ENCODE data around the gene GGT7. TPM values are rescaled to one million over a fixed set of nuclear protein-coding genes. Genes with fewer than 3 reads are reported as not detected.
A peak's percentile ranks its signal among the peaks of the same experiment; 100 is the strongest.

The GGT7 gene
- total RNA-seq, 1 donor from 2014 or later = 14.8 TPM

DNA sequence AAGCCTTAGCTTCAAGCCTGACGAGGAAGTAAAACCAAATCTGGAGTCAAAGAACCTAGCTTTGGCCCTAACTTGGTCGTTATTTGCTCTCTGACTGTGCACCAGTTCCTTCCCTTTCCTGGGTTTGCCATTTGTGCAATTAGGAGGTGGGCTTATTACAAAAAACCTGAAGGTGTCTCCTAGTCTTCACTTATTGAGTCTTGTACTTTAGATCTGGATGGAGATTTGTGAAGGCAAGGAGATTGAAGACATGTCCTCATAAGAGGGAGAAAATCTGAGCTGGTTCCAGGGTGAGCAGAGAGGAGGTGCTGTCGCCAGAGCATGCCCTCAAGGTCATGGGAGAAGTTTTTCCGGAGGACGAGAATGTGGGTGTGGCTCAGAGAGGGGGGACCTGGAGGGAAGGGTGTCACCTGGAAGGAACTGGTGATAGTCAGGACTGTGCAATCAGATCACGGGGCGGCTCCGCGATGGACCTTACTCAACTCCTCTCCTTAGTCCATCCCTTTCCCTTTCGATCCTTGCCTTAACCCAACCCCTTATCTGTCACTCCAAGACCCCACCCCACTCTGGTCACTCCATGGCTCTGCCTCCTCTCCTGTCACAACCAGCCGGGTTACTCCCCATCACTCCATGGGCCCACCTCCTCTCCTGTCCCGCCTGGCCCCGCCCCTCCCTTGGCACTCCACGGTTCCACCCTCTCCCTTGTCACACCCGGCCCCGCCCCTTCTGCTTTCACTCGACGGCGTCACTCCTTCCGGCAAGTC lies 3.2 kb upstream of the GGT7 start:
- Mint-ChIP-seq H3K4me1 (peaks cover 66% of the 10 kb centered on the region), H3K36me3 (ENCODE audit: low read depth) (peaks cover 5% of the 10 kb centered on the region), H3K27ac (peak overlapping the region; percentile 89), H3K27me3 (no peaks in the 10 kb centered on the region), H3K9me3 (no peaks in the 10 kb centered on the region), H3K4me3 (peak overlapping the region; percentile 96)
- no peak for DNase-seq
- intact Hi-C loops (cut with micrococcal nuclease) = loop anchor here (1.0 to 5.0 kb wide), 6 partner anchors 15 to 884 kb away; partner anchors contain the start of genes EDEM2, GSS, MYH7B and RALY

DNA sequence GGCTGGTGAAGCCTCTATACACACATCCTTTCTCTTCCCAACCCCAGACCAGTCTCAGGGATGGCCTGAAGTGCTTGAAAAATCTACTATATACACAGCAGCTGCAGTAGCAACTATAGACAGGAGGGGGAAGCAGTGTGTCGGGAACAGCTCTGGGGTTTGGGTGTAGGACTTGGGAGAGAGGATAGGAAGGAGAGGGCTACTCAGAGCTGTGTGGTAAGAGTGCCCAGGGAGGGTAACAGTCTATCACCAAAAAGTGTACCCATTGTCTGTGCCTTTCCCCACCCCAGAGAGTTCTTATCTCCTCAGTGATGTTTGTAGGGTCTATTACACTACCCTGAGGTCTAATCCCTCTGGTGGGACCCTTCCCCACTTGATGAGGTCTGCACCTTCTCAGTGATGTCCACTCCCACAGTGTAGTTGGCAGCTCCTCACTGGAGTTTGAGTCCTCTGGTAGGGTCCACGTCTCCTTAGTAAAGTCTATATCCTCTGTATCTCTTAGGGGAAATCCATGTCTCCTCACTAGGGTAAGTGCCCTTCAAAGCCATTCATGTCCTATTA lies 1.5 kb upstream of the GGT7 start:
- no peaks in the 10 kb centered on the region for H3K27me3 Mint-ChIP-seq
- H3K36me3 Mint-ChIP-seq (ENCODE audit: low read depth) = peaks cover 5% of the 10 kb centered on the region
- intact Hi-C loops (cut with micrococcal nuclease) = loop anchor here (1.0 to 5.0 kb wide), 5 partner anchors 86 to 403 kb away; partner anchors contain the start of genes EDEM2 and MMP24OS
- H3K4me1 Mint-ChIP-seq = peaks cover 66% of the 10 kb centered on the region
- no peaks in the 10 kb centered on the region for H3K9me3 Mint-ChIP-seq
- peak; percentile 90 for DNase-seq
- peak overlapping the region; percentile 96 for H3K4me3 Mint-ChIP-seq
- peak overlapping the region; percentile 89 for H3K27ac Mint-ChIP-seq

DNA sequence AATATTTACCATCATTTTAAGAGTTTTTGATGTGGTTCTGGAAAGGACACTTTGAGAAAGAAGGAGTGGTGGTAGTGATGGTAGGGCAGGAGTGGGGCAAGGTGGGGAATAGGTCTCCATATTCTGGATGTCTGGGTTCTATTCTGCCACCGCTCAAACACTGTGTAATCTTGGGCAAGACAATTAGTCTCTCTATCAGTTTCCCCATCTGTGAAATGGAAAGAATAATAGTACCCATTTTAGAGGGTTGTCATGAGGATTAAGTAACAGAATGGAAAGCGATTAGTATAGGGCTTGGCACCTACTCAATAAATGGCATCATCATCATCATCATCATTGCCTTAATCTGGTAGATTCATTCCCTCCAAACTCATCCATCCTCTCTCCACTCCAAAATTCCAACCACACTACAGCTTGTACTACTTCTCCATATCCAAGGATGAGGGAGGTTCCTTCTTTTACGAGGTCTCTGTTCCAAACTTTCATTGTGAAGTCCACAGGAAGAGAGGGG lies 982 bp upstream of the GGT7 start:
- no peaks in the 10 kb centered on the region for H3K9me3 Mint-ChIP-seq

GRCh38 chr20:34871966-34872621 lies 562 bp downstream of the GGT7 start:
- no peak for DNase-seq
- Mint-ChIP-seq H3K4me3 (peak overlapping the region; percentile 94), H3K27ac (peak overlapping the region; percentile 81), H3K27me3 (no peaks in the 10 kb centered on the region), H3K4me1 (peaks cover 56% of the 10 kb centered on the region), H3K36me3 (ENCODE audit: low read depth) (peaks cover 4% of the 10 kb centered on the region), H3K9me3 (no peaks in the 10 kb centered on the region)
- intact Hi-C loops (cut with micrococcal nuclease) = loop anchor here (1.0 to 5.0 kb wide), 4 partner anchors 47 to 405 kb away; partner anchors contain the start of genes MMP24OS, NCOA6 and TRPC4AP

More for the DNA sequence above, 982 bp upstream of the GGT7 start:
- Mint-ChIP-seq H3K27me3 (no peaks in the 10 kb centered on the region), H3K4me3 (peak overlapping the region; percentile 94), H3K27ac (peak overlapping the region; percentile 78), H3K4me1 (peaks cover 65% of the 10 kb centered on the region), H3K36me3 (ENCODE audit: low read depth) (peaks cover 4% of the 10 kb centered on the region)
- intact Hi-C loops (cut with micrococcal nuclease) = loop anchor here (1.0 to 5.0 kb wide), 6 partner anchors 87 to 404 kb away; partner anchors contain the start of genes EDEM2, MMP24OS and TRPC4AP
- DNase-seq = no peak

DNA sequence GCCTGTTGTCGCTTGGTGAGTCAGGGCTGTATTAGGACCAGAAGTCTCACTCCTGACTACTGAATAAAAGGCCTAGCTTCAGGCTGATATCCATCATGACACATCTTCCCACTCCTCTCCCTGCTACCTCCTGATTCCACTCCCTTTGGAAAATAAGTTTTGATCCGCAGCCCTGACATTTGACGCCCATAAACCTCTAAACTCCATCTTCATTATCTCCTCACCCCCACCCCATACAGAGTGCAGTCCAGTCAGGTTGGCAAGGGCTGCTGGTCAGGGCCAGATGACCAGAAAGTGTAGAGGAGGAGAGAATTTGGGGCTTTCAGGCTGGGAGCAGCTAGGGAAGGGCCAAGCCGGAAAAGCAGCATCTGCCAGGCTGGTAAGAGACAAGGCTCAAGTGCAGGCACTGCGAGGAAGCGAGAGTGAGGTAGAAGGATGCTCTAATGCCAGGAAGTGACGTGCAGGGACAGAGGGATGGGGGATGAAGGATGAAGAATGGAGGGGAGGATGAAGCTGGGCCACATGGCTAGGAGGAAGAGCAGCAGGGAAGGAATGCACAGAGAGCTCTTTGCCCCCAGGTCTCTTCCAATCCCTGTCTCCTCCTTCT lies 1.2 kb downstream of the GGT7 start:
- H3K9me3 Mint-ChIP-seq = no peaks in the 10 kb centered on the region
- peaks cover 51% of the 10 kb centered on the region for H3K4me1 Mint-ChIP-seq
- H3K27ac Mint-ChIP-seq = peak overlapping the region; percentile 74
- no peak for DNase-seq
- no peaks in the 10 kb centered on the region for H3K27me3 Mint-ChIP-seq
- peaks cover 5% of the 10 kb centered on the region for H3K36me3 Mint-ChIP-seq (ENCODE audit: low read depth)
- H3K4me3 Mint-ChIP-seq = peak overlapping the region; percentile 94
- intact Hi-C loops (cut with micrococcal nuclease) = loop anchor here (5.0 kb wide), 2 partner anchors 131 to 406 kb away; partner anchors contain the start of gene MMP24OS

DNA sequence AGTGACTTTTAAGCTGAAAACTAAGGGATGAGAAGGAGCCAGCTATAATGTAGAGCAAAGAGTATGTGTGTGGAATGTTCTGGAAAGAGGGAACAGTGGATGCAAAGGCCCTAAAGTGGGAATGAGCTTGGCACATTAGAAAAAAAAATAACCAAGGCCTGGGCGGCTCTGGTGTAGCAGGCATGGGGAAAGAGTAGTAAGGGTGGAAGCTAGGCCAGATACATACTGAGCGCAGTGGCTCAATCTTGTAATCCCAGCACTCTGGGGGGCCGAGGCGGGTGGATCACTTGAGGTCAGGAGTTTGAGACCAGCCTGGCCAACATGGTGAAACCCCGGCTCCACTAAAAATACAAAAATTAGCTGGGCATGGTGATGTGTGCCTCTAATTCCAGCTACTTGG lies 8.4 kb downstream of the GGT7 start:
- H3K9me3 Mint-ChIP-seq = no peaks in the 10 kb centered on the region
- H3K27ac Mint-ChIP-seq = peak overlapping the region; percentile 1
- no peak overlapping the region for H3K4me3 Mint-ChIP-seq
- H3K36me3 Mint-ChIP-seq (ENCODE audit: low read depth) = peaks cover 4% of the 10 kb centered on the region
- H3K4me1 Mint-ChIP-seq = peaks cover 4% of the 10 kb centered on the region
- no peaks in the 10 kb centered on the region for H3K27me3 Mint-ChIP-seq
- DNase-seq = no peak
- intact Hi-C loops (cut with micrococcal nuclease) = no loop called here

DNA sequence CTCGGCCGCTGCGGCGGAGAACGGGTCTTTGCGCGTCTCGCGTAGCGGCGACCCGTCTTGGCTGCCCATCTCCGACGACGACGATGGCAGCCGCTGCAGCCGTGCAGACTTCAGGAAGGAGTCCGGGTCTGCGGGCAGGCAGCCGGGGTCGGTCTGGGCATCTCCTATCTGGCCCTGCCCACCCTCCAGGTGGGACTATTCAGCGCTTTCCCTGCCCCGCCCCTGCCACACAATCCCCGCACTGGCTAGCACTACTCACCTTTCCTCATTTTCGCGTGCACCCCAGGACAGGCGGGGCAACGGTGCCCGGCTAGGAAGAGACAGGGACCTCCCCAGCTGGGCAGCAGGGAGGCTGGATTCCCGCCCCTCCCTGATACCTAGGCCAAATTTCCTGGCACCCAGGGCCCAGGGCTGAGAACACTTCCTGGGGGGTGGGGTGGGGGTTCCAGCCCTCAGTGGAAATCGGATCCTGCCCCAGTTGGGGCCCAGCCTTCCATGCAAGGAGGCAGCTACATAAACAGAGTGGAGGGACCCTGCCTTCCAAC lies 9.2 kb downstream of the GGT7 start:
- intact Hi-C loops (cut with micrococcal nuclease) = no loop called here
- DNase-seq = no peak
- H3K36me3 Mint-ChIP-seq (ENCODE audit: low read depth) = peaks cover 6% of the 10 kb centered on the region
- H3K27me3 Mint-ChIP-seq = no peaks in the 10 kb centered on the region
- no peak overlapping the region for H3K4me3 Mint-ChIP-seq
- no peaks in the 10 kb centered on the region for H3K9me3 Mint-ChIP-seq
- H3K27ac Mint-ChIP-seq = no peak overlapping the region
- H3K4me1 Mint-ChIP-seq = peaks cover 4% of the 10 kb centered on the region

DNA sequence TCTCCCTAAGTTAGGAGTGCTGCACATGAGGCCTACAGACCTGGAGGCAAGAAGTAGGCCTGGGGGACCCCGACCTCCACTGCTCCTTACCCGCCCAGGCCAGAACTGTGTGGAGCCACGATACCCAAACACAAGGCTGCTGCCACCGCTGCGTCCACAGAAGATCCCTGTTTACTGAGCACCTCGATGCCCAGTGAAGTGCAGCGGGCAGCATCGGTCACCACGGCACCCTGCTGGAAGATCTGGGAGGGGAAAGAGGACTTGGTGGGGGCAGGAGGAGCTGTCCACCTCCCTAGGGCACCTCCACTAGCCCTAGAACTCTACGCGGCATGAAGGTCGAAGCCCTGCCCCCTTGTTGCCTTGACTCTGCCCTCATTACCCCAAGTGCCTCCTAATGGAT lies 9.9 kb downstream of the GGT7 start:
- Mint-ChIP-seq H3K27me3 (no peaks in the 10 kb centered on the region), H3K36me3 (ENCODE audit: low read depth) (peaks cover 9% of the 10 kb centered on the region)

DNA sequence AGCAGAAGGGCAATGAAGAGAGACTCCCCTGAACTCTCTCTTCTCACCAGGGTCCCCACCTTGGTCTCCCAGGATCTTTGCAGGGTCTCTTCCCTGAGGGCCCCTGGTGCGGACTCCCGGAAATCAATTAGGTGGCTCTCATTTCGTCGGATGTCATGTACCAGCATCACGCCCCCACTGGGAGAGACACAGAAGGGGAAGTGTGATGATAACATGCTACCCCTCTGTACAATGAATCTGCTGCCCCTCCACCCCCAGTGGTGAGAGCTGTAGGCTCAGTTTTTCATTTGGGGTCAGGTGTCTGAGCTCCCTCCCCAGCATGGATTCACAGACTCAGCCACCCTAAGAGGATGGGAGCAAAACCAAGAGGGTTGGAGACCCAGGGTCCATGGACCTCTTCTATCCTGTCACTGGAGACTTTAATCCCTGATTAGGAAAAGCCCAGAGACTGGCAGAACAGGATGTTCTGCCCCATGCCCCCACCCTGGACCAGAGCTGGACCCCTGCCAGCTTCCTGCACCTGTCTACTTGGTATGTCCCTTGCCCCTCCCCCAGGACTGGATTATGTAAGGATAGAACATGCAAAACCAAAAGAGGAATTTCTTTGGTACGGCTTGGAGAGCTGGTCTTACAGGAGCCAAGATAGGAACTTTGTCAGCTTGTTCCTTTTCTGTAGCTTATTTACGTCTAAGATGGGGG lies 11.1 kb downstream of the GGT7 start:
- intact Hi-C loops (cut with micrococcal nuclease) = no loop called here
- Mint-ChIP-seq H3K27me3 (no peaks in the 10 kb centered on the region), H3K4me3 (no peak overlapping the region), H3K9me3 (no peaks in the 10 kb centered on the region), H3K27ac (no peak overlapping the region), H3K36me3 (ENCODE audit: low read depth) (peaks cover 8% of the 10 kb centered on the region), H3K4me1 (peaks cover 4% of the 10 kb centered on the region)
- DNase-seq = no peak

More for the DNA sequence above, 9.9 kb downstream of the GGT7 start:
- intact Hi-C loops (cut with micrococcal nuclease) = no loop called here
- DNase-seq = no peak
- no peak overlapping the region for H3K27ac Mint-ChIP-seq
- H3K4me3 Mint-ChIP-seq = no peak overlapping the region
- H3K9me3 Mint-ChIP-seq = no peaks in the 10 kb centered on the region
- peaks cover 4% of the 10 kb centered on the region for H3K4me1 Mint-ChIP-seq

DNA sequence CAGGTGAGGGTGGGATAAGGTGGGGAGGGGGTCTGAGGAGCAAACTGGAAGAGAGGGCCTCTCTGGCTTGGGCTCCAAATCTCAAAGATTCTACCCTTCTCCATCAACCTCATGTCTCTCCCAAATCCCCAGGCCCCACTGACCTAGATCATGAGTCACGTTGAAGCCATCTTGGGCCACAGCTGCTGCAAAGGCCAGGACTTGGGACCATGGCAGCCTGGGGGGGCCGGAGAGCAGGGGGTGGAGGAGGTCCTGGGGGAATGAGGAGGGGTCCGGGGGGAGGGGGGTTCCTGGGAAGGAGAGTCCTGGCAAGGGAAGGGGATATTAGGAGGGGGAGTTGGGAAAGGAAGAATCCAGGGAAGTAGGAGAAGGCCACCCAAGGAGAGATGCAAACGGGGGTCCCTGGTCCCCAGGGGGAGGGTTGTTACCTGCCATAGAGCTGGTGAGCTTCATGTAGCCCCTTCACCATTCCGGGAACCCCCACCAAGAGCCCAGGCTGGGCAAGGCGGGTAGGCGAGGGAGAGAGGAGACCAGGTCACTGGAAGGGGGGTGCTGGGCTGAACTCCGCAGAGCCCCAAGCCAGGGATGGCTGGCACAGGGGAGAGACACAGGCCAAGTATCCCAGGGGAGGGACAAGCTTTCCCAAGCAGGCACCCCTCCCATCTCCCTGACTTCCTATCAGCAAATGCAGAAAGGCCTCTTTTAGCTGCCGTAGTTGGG lies 12.7 kb downstream of the GGT7 start:
- H3K4me3 Mint-ChIP-seq = no peak overlapping the region
- intact Hi-C loops (cut with micrococcal nuclease) = no loop called here
- no peaks in the 10 kb centered on the region for H3K27me3 Mint-ChIP-seq
- H3K36me3 Mint-ChIP-seq (ENCODE audit: low read depth) = peaks cover 8% of the 10 kb centered on the region
- no peaks in the 10 kb centered on the region for H3K9me3 Mint-ChIP-seq
- H3K4me1 Mint-ChIP-seq = peaks cover 6% of the 10 kb centered on the region
- no peak overlapping the region for H3K27ac Mint-ChIP-seq
- DNase-seq = no peak

GRCh38 chr20:34859367-34859766 lies 13.3 kb downstream of the GGT7 start:
- Mint-ChIP-seq H3K36me3 (ENCODE audit: low read depth) (peaks cover 8% of the 10 kb centered on the region), H3K27ac (no peak overlapping the region), H3K4me3 (no peak overlapping the region), H3K27me3 (no peaks in the 10 kb centered on the region), H3K9me3 (no peaks in the 10 kb centered on the region), H3K4me1 (peaks cover 6% of the 10 kb centered on the region)
- no peak for DNase-seq
- intact Hi-C loops (cut with micrococcal nuclease) = no loop called here

DNA sequence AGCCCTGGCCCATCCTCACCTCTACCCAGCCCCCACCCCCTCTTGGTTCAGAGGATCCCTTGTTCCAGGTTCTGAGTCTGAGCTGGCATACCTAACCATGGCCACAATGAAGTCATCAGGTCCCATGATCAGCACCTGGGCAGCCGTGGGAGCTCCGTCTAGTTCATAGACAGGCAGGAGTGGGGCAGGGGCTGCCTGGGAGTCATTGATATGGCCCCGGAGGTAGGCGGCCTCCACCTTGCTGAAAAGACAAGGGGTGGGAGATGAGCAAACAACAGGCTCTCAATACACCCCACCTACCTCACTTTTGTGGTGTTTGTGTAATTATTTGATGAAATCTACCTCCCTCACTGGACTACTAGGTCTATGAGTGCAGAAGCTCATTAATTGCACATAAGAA lies 20.4 kb downstream of the GGT7 start:
- DNase-seq = no peak
- intact Hi-C loops (cut with micrococcal nuclease) = no loop called here
- Mint-ChIP-seq H3K36me3 (ENCODE audit: low read depth) (peaks cover 7% of the 10 kb centered on the region), H3K4me1 (peaks cover 2% of the 10 kb centered on the region), H3K9me3 (no peaks in the 10 kb centered on the region), H3K4me3 (no peak overlapping the region), H3K27ac (no peak overlapping the region), H3K27me3 (no peaks in the 10 kb centered on the region)

Measured in activated CD4-positive, alpha-beta T cell treated with anti-CD3 and anti-CD28 coated beads, Interleukin-2, amount 10 ng/mL, durations not matched to agents 24 days and 14 days (primary cell).